NCI-H2196 treated with DMSO at 0.1 percent for 48 hours (cell line): ENCODE measurements around the gene KRT5.
A peak's percentile ranks its signal among the peaks of the same experiment; 100 is the strongest.
"Not testable (repeated sequence)": the region's sequence is repeated elsewhere in the genome, so short reads cannot be mapped to it uniquely, and the experiment has no call there.

Experiments
- DNase-seq: peaks from one replicate; lab custom pipeline; 2025; ENCODE audit not compliant: unreplicated experiment; lab: John Stamatoyannopoulos, UW

Gene KRT5

GRCh38 chr12:52496590-52497071 lies 23.6 kb downstream of the KRT5 start:
- DNase-seq = peak; percentile 27

- peak; percentile 33 for DNase-seq
These were observed 24.1 kb downstream of the KRT5 start for GRCh38 chr12:52496054-52496453.

- DNase-seq = peak; percentile 30
These were observed 24.8 kb downstream of the KRT5 start for GRCh38 chr12:52495389-52495788.

- no peak for DNase-seq
These were observed 25.7 kb downstream of the KRT5 start for GRCh38 chr12:52494518-52494917.

GRCh38 chr12:52494100-52494499 lies 26.1 kb downstream of the KRT5 start:
- DNase-seq = no peak

- DNase-seq = no peak
These were observed 27.0 kb downstream of the KRT5 start, which contains the start of gene KRT6A for GRCh38 chr12:52493172-52493571. Gene KRT6A, minus strand, starts transcription at chr12:52493257. Its CDS starts 69 bp downstream, at chr12:52493188.

GRCh38 chr12:52492405-52492804 lies 27.8 kb downstream of the KRT5 start:
- not testable (repeated sequence) for DNase-seq

GRCh38 chr12:52491495-52491894 lies 28.7 kb downstream of the KRT5 start:
- not testable (repeated sequence) for DNase-seq

GRCh38 chr12:52488736-52489135 lies 31.5 kb downstream of the KRT5 start:
- DNase-seq = no peak

GRCh38 chr12:52487744-52488443 lies 32.3 kb downstream of the KRT5 start:
- DNase-seq = not testable (repeated sequence)

- DNase-seq = no peak
These were observed 33.0 kb downstream of the KRT5 start for GRCh38 chr12:52487211-52487610.

- no peak for DNase-seq
These were observed 33.8 kb downstream of the KRT5 start for GRCh38 chr12:52486166-52487105.

- DNase-seq = no peak
These were observed 40.1 kb downstream of the KRT5 start for GRCh38 chr12:52480073-52480472.

GRCh38 chr12:52477651-52478050 lies 42.5 kb downstream of the KRT5 start:
- no peak for DNase-seq

GRCh38 chr12:52474212-52474611 lies 46.0 kb downstream of the KRT5 start:
- DNase-seq = no peak

- no peak for DNase-seq
These were observed 46.4 kb downstream of the KRT5 start, which contains the start of gene KRT6C for GRCh38 chr12:52473768-52474167. Gene KRT6C, minus strand, starts transcription at chr12:52473805. Its CDS starts 68 bp downstream, at chr12:52473737.

GRCh38 chr12:52469853-52470252 lies 50.3 kb downstream of the KRT5 start:
- no peak for DNase-seq

GRCh38 chr12:52464897-52465296 lies 55.3 kb downstream of the KRT5 start:
- DNase-seq = no peak
